ENCODE measurements around the gene P2RY8.
"Not testable (repeated sequence)": the region's sequence is repeated elsewhere in the genome, so short reads cannot be mapped to it uniquely, and the experiment has no call there.

The P2RY8 gene

DNA sequence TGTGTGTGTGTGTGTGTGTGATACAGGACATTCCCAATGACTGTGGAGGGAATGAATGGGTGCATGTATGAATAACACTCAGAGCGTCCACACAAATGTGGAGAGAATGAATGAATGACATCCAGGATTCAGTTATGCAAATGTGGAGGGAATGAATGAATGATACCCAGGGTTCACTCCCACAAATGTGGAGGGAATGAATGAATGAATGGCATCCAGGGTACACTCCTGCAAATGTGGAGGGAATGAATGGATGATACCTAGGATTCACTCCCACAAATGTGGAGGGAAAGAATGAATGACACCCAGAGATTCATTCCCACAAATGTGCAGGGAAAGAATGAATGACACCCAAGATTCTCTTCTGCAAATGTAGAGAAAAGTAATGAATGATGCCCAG lies 48.2 kb downstream of the P2RY8 start:
- DNase-seq (ENCODE audit: low read depth in 2 of 3, low spot score in 2 of 3), result no peak

DNA sequence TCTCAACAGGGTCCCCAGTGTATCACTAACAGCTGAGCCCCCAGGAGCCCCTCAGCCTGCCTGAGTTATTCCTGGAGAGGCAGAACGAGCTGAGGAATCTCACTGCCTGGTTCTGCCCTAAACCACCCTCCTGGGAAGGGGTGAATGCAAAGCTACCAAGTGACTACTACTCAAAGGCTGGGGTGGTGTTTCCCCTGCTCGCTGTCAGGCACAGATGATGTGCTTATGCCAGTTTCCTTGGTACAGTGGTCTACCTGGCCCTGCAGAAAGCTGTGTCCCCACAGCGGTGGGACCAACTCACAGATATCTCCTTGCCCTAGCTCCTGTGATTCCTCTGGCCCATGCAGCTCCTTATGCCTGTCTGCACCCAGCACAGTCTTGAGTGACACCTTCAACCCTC lies 48.8 kb downstream of the P2RY8 start:
- DNase-seq (ENCODE audit: low read depth in 2 of 3, low spot score in 2 of 3), result no peak

DNA sequence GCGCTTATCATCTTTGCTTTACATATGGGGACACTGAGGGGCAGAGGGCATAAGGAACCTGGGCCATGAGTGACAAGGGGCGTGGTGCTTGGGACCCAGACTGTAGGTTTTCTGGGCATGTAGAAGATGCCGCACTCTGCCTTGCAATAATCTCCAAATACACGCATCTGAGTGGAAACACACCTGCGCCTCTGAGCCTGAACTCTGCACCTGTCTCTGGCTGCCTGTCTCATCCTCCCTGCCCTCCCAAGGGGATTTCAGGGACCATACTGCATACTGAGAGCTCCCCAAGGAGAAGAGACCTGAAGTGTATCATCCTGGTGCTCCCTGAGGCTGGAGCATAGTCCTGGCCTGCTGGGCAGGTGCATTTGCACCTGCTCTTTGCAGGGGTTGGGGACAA lies 49.6 kb downstream of the P2RY8 start:
- DNase-seq (ENCODE audit: low read depth in 2 of 3, low spot score in 2 of 3), result no peak

DNA sequence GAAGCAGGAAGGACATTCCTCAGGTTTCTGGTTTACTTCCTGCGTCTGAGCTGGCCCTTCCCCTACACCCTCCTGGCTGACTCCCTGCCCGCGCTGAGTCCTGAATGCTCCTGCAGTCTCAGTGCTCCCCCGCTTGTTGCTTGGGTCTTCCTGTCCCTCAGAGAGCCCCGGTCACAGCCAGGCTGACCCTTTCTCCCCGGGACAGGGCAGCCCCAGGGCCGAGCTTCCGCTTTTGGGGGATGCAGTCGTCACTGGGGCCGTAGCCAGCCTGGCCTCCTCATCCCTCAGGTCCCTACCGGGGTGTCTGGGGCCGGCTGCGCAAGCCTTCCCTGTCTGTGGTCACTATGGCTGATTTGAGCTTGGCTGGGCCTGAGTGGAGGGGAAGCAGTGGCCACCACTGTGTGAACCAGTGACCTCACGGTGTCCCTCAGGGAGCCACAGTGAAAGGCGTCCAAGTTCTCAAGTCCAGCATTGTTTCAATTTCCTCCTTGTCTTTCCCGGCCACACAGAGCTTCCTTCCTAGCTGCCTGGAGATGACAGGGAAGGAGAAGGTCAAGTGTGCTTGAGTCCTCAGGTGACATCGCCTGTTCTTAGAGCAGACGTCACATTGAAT lies 50.1 kb downstream of the P2RY8 start:
- no peak for DNase-seq (ENCODE audit: low read depth in 2 of 3, low spot score in 2 of 3)

DNA sequence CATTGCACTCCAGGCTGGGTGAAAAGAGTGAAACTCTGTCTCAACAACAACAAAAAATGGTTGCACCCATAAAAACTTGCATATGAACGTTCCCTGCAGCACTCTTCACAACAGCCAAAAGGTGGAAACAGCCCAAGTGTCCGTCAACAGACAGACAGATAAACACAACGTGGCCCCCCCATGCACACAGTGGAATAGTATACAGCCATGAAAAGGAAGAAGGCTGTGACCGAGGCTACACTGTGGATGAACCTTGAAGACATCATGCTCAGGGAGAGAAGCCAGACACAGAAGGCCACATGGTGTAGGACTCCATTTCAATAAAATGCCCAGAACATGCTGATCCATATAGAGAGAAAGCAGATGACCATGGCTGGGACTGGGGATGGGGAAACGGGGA lies 50.8 kb downstream of the P2RY8 start:
- DNase-seq (ENCODE audit: low read depth in 2 of 3, low spot score in 2 of 3), result no peak

DNA sequence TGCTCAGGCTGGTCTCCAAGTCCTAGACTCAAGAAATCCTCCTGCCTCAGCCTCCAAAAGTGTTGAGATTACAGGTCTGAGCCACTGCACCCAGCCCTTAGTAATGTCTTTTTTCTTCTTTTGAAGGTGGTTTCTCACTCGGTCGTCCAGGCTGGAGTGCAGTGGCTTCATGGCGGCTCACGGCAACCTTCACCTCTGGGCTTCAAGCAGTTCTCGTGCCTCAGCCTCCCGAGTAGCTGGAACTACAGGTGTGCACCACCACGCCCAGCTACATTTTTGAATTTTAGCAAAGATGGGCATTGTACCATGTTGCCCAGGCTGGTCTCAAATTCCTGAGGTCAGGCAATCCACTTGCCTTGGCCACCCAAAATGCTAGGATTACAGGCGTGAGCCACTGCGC lies 52.0 kb downstream of the P2RY8 start:
- DNase-seq (ENCODE audit: low read depth in 2 of 3, low spot score in 2 of 3), result no peak

DNA sequence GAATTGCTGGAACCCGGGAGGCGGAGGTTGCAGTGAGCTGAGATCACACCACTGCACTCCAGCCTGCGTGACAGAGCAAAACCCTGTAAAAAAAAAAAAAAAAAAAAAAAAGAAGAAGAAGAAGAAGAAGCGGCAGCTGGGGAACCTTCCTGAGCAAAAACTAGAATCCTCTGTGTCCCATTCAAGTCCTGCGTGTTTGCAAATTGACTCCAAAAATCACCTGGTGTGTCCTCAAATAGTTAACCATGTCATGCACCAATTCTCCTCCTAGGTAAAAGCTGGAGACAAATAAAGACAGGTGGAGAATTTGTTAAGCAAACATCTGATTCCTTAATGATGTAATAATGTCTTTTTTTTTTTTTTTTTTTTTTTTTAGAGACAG lies 52.4 kb downstream of the P2RY8 start:
- DNase-seq (ENCODE audit: low read depth in 2 of 3, low spot score in 2 of 3), result no peak

DNA sequence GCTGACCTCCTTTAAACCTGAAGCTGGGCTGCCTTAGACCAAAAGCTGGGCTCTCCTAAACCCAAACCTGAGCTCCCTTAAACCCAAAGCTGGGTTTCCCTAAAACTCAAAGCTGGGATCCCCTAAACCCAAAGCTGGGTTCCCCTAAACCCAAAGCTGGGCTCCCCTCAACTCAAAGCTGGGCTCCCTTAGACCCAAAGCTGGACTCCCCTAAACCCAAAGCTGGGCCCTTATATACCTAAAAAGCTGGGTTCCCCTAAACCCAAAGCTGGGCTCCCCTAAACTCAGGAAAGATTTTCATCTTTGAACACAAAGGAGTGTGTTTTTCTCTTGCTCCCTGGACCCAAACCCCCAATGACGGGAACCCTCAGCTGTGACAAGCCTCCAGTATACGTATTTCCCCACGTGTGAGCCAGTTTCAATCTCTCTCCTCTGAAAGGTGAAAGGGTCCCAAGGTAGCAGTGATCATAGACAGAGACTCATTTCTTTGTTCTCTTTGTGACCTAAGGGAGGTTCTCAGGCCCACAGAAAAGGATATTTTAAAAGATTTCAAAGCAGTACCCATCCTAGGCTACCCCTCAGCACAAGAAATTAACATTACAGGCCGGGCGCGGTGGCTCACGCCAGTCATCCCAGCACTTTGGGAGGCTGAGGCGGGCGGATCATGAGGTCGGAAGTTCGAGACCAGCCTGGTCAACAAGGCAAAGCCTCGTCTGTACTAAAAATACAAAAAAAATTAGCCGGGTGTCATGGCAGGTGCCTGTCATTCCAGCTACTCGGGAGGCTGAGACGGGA lies 52.9 kb downstream of the P2RY8 start:
- DNase-seq (ENCODE audit: low read depth in 2 of 3, low spot score in 2 of 3), result no peak

DNA sequence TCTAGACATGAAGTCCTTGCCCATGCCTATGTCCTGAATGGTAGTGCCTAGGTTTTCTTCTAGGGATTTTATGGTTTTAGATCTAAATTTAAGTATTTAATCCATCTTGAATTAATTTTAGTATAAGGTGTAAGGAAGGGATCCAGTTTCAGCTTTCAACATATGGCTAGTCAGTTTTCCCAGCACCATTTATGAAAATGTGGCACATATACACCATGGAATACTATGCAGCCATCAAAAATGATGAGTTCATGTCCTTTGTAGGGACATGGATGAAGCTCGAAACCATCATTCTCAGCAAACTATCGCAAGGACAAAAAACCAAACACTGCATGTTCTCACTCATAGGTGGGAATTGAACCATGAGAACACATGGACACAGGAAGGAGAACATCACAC lies 54.5 kb downstream of the P2RY8 start:
- DNase-seq (ENCODE audit: low read depth in 2 of 3, low spot score in 2 of 3), result not testable (repeated sequence)

DNA sequence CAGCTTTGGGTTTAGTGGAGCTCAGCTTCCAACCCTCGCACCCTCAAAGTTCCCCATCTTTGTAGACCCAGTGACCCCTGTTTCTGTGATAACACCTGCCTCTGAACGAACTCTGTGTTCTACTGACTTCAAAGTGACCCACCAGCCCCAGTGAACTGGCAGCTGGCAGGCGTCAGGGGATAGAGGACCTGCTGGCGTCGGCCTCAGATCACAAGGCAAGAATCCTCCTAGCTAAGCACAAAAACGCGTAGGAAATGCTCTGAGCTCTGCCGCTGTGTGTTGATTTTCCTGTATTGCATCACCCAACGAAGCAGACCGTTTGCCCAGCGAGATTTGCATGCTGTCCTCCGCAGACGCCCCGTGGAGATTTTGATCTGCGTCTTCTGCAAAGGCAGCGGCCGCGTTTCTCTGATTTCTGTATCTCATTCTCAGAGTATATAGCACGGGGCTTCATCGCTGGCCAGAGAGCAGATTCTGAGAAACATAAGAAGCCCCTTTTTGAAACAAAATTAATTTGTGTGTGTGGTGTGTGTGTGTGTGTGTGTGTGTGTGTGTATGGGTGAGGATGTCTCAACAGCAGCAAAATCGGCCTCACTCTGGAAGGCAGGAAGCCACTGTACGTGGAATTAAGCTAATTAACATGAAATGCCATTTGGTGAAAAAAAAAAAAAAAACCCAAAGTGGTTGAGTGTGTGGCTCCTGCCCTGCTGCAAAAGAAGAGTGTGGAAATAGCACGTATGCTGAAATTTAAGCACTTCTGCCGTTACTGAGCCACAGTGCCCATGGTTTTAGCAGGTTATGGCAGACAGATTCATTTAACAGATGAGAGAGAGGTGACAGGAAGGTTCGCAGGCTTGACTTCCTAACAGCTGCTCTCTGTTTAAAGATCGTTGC lies 55.1 kb downstream of the P2RY8 start:
- peak in 2 of 3 experiments; percentile 59 to 60 for DNase-seq (ENCODE audit: low read depth in 2 of 3, low spot score in 2 of 3)

DNA sequence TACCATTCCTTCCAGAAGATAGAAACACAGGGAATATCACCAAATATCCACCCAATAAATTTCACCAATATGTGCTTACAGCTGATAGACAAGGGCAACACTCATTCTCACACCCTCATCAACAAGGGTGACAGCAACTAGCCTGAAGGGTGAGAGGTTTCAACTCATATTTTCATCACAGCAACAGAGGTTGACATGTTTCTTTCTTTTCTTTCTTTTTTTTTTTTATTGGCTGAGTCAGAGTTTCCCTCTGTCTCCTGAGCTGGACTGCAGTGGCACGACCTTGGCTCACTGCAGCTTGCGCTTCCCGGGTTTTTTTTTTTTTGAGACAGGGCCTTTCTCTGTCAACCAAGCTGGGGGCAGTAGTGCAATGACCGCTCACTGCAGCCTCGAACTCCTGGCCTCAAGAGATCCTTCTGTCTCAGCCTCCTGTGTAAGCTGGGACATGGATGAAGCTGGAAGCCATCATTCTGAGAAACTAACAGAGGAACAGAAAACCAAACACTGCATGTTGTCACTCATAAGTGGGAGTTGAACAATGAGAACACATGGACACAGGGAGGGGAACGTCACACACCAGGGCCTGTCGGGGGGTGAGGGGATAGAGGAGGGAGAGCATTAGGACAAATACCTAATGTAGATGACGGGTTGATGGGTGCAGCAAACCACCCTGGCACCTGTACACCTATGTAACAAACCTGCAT lies 56.8 kb downstream of the P2RY8 start:
- DNase-seq (ENCODE audit: low read depth in 2 of 3, low spot score in 2 of 3), result no peak

DNA sequence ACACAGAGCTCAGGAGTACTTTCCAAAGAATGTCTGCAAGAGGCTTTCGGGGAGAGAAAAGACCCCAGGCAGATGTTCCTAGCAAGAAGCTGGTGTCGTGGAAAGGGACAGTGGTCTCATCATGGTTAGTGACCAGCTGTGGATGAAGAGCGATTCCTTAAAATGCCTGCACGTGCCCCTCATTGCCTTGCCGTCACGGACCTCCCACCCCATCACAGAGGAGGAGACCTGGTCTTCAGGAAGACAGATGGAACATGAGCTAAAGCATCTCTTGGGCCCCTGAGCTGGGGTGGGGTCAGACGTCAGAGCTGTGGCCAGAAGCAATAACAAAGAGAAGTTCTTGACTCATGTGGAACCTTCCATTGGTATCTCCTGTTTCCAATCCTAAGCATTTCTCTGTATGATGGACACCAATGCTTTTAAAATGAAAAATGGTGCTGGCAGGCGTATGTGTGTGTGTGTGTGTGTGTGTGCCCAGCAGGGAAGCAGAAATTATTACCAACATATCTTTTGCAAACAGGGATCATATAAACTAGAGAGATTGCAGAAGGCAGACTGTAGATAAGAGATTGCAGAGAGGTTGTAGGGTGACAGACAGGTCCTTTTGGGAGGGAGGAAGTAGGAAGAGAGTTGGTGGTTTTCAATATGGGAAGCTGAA lies 59.1 kb downstream of the P2RY8 start:
- DNase-seq (ENCODE audit: low read depth in 2 of 3, low spot score in 2 of 3), result no peak

DNA sequence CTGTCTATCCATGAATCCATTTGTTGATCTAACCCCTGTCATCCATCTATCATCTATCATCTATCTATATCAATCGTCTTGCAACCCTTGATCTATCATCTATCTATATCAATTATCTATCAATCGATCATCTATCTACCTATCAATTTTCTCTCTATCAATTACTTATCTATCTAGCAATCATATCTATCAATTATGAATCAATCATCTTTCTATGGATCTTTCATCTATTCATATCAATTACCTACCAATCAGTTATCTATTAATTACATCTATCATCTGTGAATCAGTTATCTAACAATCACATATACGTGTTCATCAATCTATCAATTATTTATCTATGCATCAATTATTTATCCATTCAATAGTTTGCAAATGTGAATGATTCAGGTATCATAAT lies 59.8 kb downstream of the P2RY8 start:
- no peak for DNase-seq (ENCODE audit: low read depth in 2 of 3, low spot score in 2 of 3)

DNA sequence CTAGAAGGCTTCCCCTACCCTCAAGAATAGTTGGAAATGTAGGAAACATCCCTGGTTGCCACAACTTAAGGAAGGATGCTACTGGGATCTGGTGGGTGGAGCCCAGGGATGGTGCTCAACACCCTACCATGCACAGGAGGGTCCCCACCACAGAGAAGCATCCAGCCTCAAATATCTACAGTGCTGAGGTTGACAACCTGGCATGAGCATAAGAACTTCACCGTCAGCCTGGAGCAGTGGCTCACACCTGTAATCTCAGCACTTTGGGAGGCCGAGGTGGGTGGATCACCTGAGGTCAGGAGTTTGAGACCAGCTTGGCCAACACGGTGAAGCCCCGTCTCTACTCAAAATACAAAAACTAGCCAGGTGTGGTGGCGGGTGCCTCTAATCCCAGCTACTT lies 60.3 kb downstream of the P2RY8 start:
- no peak for DNase-seq (ENCODE audit: low read depth in 2 of 3, low spot score in 2 of 3)

DNA sequence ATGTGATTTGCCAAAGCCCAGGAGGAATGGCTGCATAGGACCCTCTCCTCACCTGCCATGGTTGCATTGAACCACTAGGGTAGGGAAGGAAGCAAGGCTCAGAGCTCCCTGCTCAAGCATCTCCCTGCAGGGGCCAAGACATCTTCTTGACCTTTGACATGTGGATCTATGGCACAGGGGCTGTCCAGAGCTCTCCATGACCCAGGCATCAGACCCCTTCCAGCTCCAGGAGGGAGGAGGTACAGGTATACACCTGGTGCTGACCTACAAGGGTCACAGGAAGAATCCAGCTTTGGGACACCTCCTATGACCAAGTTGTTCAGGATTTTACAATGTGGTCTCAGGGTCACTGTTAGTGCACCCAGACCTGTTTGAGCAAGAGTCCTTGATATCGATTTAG lies 61.1 kb downstream of the P2RY8 start:
- no peak for DNase-seq (ENCODE audit: low read depth in 2 of 3, low spot score in 2 of 3)

DNA sequence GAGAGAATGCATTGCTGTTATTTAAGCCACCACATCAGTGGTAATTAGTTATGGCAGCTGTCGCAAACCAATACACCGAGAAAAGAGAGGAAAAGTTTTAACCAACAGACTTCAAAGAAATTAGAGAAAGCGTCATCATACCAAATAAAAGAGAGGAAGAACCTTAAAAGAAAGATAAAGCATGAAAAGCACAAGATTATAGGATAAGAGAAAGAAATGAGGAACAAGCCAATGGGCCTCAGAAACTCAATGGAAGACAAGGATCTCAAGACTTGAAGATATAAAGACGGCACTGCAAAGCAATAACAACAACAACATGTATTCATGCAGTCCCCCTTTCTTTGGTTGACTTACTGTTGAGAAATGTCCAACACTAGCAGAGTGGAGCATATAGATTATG lies 61.5 kb downstream of the P2RY8 start:
- no peak for DNase-seq (ENCODE audit: low read depth in 2 of 3, low spot score in 2 of 3)

DNA sequence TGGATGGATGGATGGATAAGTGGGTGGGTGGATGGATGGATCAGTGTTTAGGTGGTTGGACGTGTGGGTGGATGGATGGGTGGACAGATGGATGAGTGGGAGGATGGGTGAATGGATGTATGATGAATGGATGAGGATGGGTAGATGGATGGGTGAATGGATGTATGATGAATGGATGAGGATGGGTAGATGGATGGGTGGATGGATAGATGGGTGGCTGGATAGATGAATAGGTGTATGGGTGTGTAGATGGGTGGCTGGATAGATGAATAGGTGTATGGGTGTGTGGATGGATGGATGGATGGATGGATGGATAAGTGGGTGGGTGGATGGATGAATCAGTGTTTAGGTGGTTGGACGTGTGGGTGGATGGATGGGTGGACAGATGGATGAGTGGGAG lies 62.4 kb downstream of the P2RY8 start:
- not testable (repeated sequence) for DNase-seq (ENCODE audit: low read depth in 2 of 3, low spot score in 2 of 3)

DNA sequence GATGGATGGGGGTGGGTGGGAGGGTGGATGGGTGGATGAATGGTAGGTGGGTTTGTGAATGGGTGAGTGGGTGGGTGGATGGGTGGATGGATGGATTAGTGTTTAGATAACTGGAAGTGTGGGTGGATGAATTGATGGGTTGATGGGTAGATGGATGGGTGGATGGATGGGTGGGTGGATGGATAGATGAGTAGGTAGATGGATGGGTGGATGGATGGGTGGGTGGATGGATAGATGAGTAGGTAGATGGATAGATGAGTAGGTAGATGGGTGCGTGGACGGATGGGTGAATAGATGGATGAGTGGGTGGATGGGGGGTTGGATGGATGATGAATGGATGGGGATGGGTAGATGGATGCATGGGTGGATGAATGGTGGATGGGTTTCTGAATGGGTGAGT lies 64.0 kb downstream of the P2RY8 start:
- no peak for DNase-seq (ENCODE audit: low read depth in 2 of 3, low spot score in 2 of 3)

DNA sequence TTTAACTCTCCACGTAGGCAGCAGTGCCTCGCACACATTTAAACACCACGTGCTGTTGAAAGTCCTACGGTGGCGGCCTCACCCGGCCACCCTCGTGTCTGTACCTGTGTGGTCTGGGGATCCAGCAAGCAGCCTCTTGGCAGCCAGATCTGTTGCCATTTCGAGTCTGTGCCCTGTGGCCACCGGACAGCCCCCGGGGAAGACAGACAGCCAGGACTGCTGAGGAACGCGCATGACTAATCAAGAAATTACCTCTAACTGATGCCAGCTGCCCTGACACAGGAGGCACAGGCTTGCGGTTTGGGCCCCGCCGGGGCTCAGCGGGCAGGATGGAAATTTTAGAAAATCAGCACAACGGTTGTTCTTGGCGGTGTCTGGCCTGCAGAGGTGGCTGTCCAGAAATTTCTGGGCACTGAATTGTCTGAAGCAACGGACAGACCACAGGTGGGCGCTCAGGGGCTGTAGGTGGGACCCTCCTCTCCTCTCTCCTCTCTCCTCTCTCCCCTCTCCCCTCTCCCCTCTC lies 68.7 kb downstream of the P2RY8 start:
- peak in 1 of 3 experiments; percentile 61 for DNase-seq (ENCODE audit: low read depth in 2 of 3, low spot score in 2 of 3)

DNA sequence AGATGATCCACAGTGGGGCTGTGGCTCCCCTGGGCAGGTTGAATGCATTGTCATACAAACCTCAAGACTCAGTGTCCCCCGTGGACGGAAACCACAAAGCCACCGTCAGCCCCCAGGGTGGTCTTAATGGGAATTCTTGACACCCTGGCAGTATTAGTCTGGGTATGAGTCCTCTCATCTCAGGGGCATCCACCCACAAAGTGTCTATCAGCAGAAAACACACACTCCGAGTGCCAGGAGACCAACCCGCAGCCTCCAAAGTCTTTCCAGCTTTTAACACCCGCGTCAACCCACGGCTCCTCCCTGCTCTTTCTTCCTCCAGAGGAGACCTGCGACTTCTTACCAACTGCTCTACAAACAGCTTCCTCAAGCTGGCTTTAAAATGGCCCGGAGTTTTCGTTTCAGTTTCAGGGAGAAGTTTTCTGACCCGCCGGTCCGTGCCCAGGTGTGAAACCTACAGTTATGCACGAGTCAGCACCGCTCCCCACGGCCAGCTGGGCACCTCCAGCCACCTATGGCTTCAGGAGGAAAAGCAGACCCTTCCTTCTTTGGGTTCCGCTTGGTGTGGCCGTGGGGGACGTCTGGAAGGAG lies 69.9 kb downstream of the P2RY8 start:
- no peak for DNase-seq (ENCODE audit: low read depth in 2 of 3, low spot score in 2 of 3)

Measured in activated CD8-positive, alpha-beta memory T cell treated with anti-CD3 and anti-CD28 coated beads for 48 hours (primary cell).